Activated naive CD8-positive, alpha-beta T cell treated with anti-CD3 and anti-CD28 coated beads for 36 hours (primary cell): ENCODE results near the gene NUP93. TPM values are rescaled to one million over a fixed set of nuclear protein-coding genes. Genes with fewer than 3 reads are reported as not detected.
"Not testable (repeated sequence)": the region's sequence is repeated elsewhere in the genome, so short reads cannot be mapped to it uniquely, and the experiment has no call there.

Experiments
- DNase-seq: peaks from one replicate; pipeline ENCODE4 v3.0.0; 2021
- H3K27ac Mint-ChIP-seq: one replicate; pipeline ENCODE4 v1.8.0; 2022; ENCODE audit warnings: mild to moderate bottlenecking, moderate library complexity, mixed read lengths
- H3K27me3 Mint-ChIP-seq: one replicate; pipeline ENCODE4 v1.8.0; 2022; ENCODE audit warnings: mild to moderate bottlenecking, mixed read lengths
- H3K36me3 Mint-ChIP-seq: one replicate; pipeline ENCODE4 v1.8.0; 2021; ENCODE audit warnings: mild to moderate bottlenecking, mixed read lengths
- H3K4me1 Mint-ChIP-seq: one replicate; pipeline ENCODE4 v1.8.0; 2021; ENCODE audit warnings: mixed read lengths
- H3K4me3 Mint-ChIP-seq: one replicate; pipeline ENCODE4 v1.8.0; 2022; ENCODE audit warnings: mild to moderate bottlenecking, moderate library complexity, mixed read lengths
- H3K9me3 Mint-ChIP-seq: one replicate; pipeline ENCODE4 v1.8.0; 2022; ENCODE audit warnings: mixed read lengths
- total RNA-seq, 2 experiments: library from RNA; stranded (reverse); gene quantifications; one replicate each; pipeline ENCODE4 v1.2.3, GENCODE V29; 2021

The NUP93 gene
- total RNA-seq, 2 experiments from 2014 or later, result 153 to 172 TPM

DNA sequence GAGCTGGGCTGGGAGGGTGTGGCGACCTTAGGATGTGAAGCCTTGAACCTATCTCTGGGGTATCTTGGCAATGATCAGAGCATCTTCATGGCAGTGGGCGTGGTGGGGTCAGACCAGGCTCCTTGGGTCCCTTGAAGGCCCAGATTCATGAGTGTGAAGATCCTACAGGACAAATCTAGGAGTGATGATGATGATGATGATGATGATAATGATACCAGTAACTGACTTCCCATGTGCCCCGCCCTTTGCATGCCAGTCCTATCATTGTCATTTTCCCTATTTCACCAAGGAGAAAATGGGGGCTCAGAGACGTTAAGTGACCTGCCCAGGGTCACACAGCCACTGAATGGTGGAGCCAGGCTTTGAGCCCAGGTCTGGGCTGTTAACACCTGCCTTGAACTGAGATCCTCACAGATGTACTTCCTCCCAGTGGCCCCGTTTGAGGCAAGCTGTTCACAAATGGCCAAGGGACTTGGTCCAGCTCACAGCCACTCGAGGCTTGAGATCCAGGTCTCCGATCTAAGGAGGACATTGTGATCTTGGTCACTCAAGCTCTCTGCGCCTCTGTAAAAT lies 148.4 kb downstream of the NUP93 start:
- no peak for DNase-seq
- no peaks in the 10 kb centered on the region for H3K9me3 Mint-ChIP-seq
- no peaks in the 10 kb centered on the region for H3K27me3 Mint-ChIP-seq
- H3K4me1 Mint-ChIP-seq, result no peaks in the 10 kb centered on the region
- H3K36me3 Mint-ChIP-seq, result no peaks in the 10 kb centered on the region
- no peak overlapping the region for H3K27ac Mint-ChIP-seq
- H3K4me3 Mint-ChIP-seq, result no peak overlapping the region

DNA sequence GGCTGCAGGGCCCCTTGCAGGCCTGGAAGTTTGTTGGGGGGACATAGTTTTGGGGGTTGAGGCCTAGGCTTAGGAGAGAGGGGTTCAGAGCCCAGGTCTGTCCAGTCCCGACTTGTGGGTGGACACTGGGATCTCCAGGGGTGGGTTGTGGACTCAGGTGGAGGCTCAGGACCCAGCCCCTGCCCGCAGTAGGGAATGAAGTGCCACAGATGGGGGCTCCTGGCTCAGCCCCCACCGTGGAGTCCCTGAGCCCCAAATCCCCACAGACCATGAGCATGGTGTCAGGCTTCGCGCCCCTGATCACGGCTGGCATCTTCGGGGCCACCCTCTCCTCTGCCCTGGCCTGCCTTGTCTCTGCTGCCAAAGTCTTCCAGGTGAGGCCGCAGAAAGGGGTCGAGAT lies 149.3 kb downstream of the NUP93 start:
- Mint-ChIP-seq H3K27ac (no peak overlapping the region), H3K4me1 (no peaks in the 10 kb centered on the region), H3K36me3 (no peaks in the 10 kb centered on the region), H3K27me3 (no peaks in the 10 kb centered on the region), H3K4me3 (no peak overlapping the region), H3K9me3 (no peaks in the 10 kb centered on the region)
- no peak for DNase-seq

- Mint-ChIP-seq H3K9me3 (no peaks in the 10 kb centered on the region), H3K27ac (no peak overlapping the region), H3K4me3 (no peak overlapping the region), H3K4me1 (no peaks in the 10 kb centered on the region), H3K27me3 (no peaks in the 10 kb centered on the region), H3K36me3 (no peaks in the 10 kb centered on the region)
- DNase-seq, result no peak
Measured at GRCh38 chr16:56880176-56880575, 150.2 kb downstream of the NUP93 start.

- no peak for DNase-seq
- H3K4me1 Mint-ChIP-seq, result no peaks in the 10 kb centered on the region
- H3K9me3 Mint-ChIP-seq, result no peaks in the 10 kb centered on the region
- H3K4me3 Mint-ChIP-seq, result no peak overlapping the region
- no peak overlapping the region for H3K27ac Mint-ChIP-seq
- no peaks in the 10 kb centered on the region for H3K27me3 Mint-ChIP-seq
- no peaks in the 10 kb centered on the region for H3K36me3 Mint-ChIP-seq
Measured at GRCh38 chr16:56880685-56881084, 150.8 kb downstream of the NUP93 start.

DNA sequence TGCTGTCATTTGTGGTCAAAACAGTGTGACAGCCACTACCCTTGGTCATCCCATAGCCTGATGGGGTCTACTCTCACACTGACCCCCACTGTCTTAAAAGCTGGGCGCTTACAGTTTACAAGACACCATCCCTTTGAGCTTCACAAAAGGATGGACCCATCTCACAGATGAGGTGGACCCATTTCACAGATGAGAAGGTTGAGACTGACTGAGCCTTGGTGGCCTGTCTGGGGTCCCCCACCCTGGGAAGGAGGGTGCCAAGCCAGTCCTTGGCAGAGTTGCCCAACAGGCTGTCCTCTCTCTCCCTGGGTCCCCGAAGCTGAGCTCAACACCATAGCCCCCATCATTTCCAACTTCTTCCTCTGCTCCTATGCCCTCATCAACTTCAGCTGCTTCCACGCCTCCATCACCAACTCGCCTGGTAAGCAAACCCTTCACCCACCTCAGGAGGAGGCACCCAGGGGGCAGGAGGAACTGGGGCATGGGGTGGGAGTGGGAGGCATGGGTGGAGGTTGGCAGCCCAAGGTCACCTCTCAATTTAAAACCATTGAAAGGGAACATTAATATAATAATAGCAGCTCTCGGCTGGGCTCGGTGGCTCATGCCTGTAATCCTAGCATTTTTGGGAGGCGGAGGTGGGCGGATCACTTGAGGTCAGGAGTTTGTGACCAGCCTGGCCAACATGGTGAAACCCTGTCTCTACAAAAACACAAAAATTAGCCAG lies 152.3 kb downstream of the NUP93 start:
- DNase-seq, result no peak
- H3K4me1 Mint-ChIP-seq, result no peaks in the 10 kb centered on the region
- no peak overlapping the region for H3K27ac Mint-ChIP-seq
- no peaks in the 10 kb centered on the region for H3K9me3 Mint-ChIP-seq
- H3K4me3 Mint-ChIP-seq, result no peak overlapping the region
- no peaks in the 10 kb centered on the region for H3K36me3 Mint-ChIP-seq
- H3K27me3 Mint-ChIP-seq, result no peaks in the 10 kb centered on the region

DNA sequence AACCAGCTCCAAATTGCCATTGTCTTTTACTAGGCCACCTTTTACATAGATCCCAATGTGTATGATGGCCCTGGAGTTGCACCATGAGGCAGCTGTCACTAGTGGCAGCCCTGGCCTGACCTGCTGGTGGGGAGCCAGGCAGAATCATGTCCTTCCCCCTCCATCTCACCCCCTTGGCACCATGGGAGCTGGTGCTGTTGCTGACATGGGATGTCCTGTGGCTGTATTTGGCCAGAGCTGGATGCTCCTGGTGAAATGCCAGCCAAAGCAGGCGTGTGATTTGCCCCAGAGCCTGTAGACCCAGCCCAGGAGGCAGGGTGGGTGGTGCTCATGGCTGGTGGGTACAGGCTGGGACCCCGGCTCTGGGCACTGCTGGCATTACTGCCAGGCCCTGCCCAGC lies 153.7 kb downstream of the NUP93 start:
- no peaks in the 10 kb centered on the region for H3K4me1 Mint-ChIP-seq
- no peaks in the 10 kb centered on the region for H3K27me3 Mint-ChIP-seq
- H3K36me3 Mint-ChIP-seq, result no peaks in the 10 kb centered on the region
- H3K9me3 Mint-ChIP-seq, result no peaks in the 10 kb centered on the region
- DNase-seq, result no peak
- H3K27ac Mint-ChIP-seq, result no peak overlapping the region
- H3K4me3 Mint-ChIP-seq, result no peak overlapping the region

- H3K4me3 Mint-ChIP-seq, result no peak overlapping the region
- no peak overlapping the region for H3K27ac Mint-ChIP-seq
- DNase-seq, result no peak
- no peaks in the 10 kb centered on the region for H3K4me1 Mint-ChIP-seq
- no peaks in the 10 kb centered on the region for H3K27me3 Mint-ChIP-seq
- H3K9me3 Mint-ChIP-seq, result no peaks in the 10 kb centered on the region
- H3K36me3 Mint-ChIP-seq, result no peaks in the 10 kb centered on the region
Measured at GRCh38 chr16:56884026-56884582, 154.2 kb downstream of the NUP93 start.

DNA sequence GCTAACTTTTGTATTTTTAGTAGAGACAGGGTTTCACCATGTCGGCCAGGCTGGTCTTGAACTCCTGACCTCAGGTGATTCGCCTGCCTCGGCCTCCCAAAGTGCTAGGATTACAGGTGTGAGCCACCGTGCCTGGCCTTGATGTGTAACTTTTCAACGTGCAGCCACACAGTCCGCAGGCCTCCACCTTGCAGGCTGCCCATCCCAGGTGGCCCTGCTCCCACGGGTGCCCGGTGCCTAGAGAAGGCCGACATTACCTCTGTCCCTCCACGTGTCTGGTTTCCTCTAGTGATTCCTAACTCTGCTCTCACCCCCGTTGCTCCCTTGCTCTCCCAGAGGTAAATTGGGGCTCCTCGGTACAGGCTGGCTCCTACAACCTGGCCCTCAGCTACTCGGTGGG lies 155.0 kb downstream of the NUP93 start:
- not testable (repeated sequence) for H3K27ac Mint-ChIP-seq, H3K36me3 Mint-ChIP-seq, H3K9me3 Mint-ChIP-seq, H3K4me1 Mint-ChIP-seq, H3K27me3 Mint-ChIP-seq, H3K4me3 Mint-ChIP-seq, DNase-seq

GRCh38 chr16:56885446-56886162 lies 155.7 kb downstream of the NUP93 start:
- Mint-ChIP-seq H3K4me1 (no peaks in the 10 kb centered on the region), H3K27ac (no peak overlapping the region), H3K4me3 (no peak overlapping the region), H3K36me3 (no peaks in the 10 kb centered on the region), H3K27me3 (no peaks in the 10 kb centered on the region), H3K9me3 (no peaks in the 10 kb centered on the region)
- no peak for DNase-seq

DNA sequence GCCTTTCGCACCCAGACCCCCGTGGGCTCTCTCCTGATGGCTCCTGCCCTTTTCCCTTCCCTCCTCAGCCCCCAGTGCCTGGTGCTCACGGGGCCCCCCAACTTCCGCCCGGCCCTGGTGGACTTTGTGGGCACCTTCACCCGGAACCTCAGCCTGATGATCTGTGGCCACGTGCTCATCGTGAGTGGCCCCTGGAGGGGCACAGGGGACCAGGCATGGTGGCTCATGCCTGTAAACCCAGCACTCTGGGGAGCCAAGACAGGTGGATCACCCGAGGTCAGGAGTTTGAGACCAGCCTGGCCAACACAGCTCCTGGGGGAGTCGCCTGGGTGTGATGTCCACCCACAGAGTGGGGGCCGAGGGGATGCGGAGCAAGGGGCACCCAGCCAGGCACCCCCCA lies 156.4 kb downstream of the NUP93 start:
- Mint-ChIP-seq H3K9me3 (no peaks in the 10 kb centered on the region), H3K27me3 (no peaks in the 10 kb centered on the region), H3K4me1 (no peaks in the 10 kb centered on the region), H3K27ac (no peak overlapping the region), H3K36me3 (no peaks in the 10 kb centered on the region), H3K4me3 (no peak overlapping the region)
- no peak for DNase-seq

- no peak overlapping the region for H3K4me3 Mint-ChIP-seq
- no peaks in the 10 kb centered on the region for H3K27me3 Mint-ChIP-seq
- H3K9me3 Mint-ChIP-seq, result no peaks in the 10 kb centered on the region
- H3K36me3 Mint-ChIP-seq, result no peaks in the 10 kb centered on the region
- no peak overlapping the region for H3K27ac Mint-ChIP-seq
- DNase-seq, result no peak
- H3K4me1 Mint-ChIP-seq, result no peaks in the 10 kb centered on the region
Measured at GRCh38 chr16:56886826-56887225, 156.9 kb downstream of the NUP93 start.

- no peak overlapping the region for H3K27ac Mint-ChIP-seq
- H3K36me3 Mint-ChIP-seq, result no peaks in the 10 kb centered on the region
- no peaks in the 10 kb centered on the region for H3K9me3 Mint-ChIP-seq
- H3K4me3 Mint-ChIP-seq, result no peak overlapping the region
- DNase-seq, result no peak
- H3K27me3 Mint-ChIP-seq, result no peaks in the 10 kb centered on the region
- H3K4me1 Mint-ChIP-seq, result no peaks in the 10 kb centered on the region
Measured at GRCh38 chr16:56888806-56889205, 158.9 kb downstream of the NUP93 start.

- H3K27ac Mint-ChIP-seq, result no peak overlapping the region
- H3K4me1 Mint-ChIP-seq, result no peaks in the 10 kb centered on the region
- no peaks in the 10 kb centered on the region for H3K27me3 Mint-ChIP-seq
- no peaks in the 10 kb centered on the region for H3K9me3 Mint-ChIP-seq
- H3K4me3 Mint-ChIP-seq, result no peak overlapping the region
- DNase-seq, result no peak
- no peaks in the 10 kb centered on the region for H3K36me3 Mint-ChIP-seq
Measured at GRCh38 chr16:56889206-56889605, 159.3 kb downstream of the NUP93 start.

- H3K27me3 Mint-ChIP-seq, result no peaks in the 10 kb centered on the region
- H3K9me3 Mint-ChIP-seq, result no peaks in the 10 kb centered on the region
- H3K27ac Mint-ChIP-seq, result no peak overlapping the region
- no peak for DNase-seq
- H3K4me3 Mint-ChIP-seq, result no peak overlapping the region
- no peaks in the 10 kb centered on the region for H3K36me3 Mint-ChIP-seq
- H3K4me1 Mint-ChIP-seq, result no peaks in the 10 kb centered on the region
Measured at GRCh38 chr16:56891685-56892084, 161.8 kb downstream of the NUP93 start.

GRCh38 chr16:56892705-56893104 lies 162.8 kb downstream of the NUP93 start:
- H3K27ac Mint-ChIP-seq, result no peak overlapping the region
- H3K4me3 Mint-ChIP-seq, result no peak overlapping the region

More at GRCh38 chr16:56892705-56893104, 162.8 kb downstream of the NUP93 start:
- Mint-ChIP-seq H3K9me3 (no peaks in the 10 kb centered on the region), H3K27me3 (no peaks in the 10 kb centered on the region), H3K36me3 (no peaks in the 10 kb centered on the region), H3K4me1 (peaks cover 2% of the 10 kb centered on the region)
- no peak for DNase-seq
